HG03442 (cell line): Measurements from ENCODE around the gene SSX5.
"Not testable (repeated sequence)": the region's sequence is repeated elsewhere in the genome, so short reads cannot be mapped to it uniquely, and the experiment has no call there.

Experiments used
- ATAC-seq: cut with Tn5 transposase; IDR thresholded peaks from one replicate; pipeline ENCODE4 v1.9.1; 2021; ENCODE audit warnings: mild to moderate bottlenecking, moderate library complexity; ENCODE audit not compliant: unreplicated experiment

SSX5 gene

GRCh38 chrX:48196745-48197201 lies at the start of gene SSX5:
TSS of gene SSX5 (minus strand) at chrX:48196795. CDS start at chrX:48195358, 1,437 bp downstream.
- ATAC-seq: no peak

GRCh38 chrX:48224196-48224595 lies 27.6 kb upstream of the SSX5 start:
- not testable (repeated sequence) for ATAC-seq

GRCh38 chrX:48214341-48214740 lies 17.7 kb upstream of the SSX5 start:
- not testable (repeated sequence) for ATAC-seq

- ATAC-seq: not testable (repeated sequence)
Observed at GRCh38 chrX:48190024-48190423, 6.6 kb downstream of the SSX5 start.

GRCh38 chrX:48181882-48182281 lies 14.7 kb downstream of the SSX5 start:
- ATAC-seq: not testable (repeated sequence)

- ATAC-seq: no peak
Observed at GRCh38 chrX:48180811-48181210, 15.8 kb downstream of the SSX5 start.

GRCh38 chrX:48179691-48180090 lies 16.9 kb downstream of the SSX5 start:
- ATAC-seq: no peak

- ATAC-seq: not testable (repeated sequence)
Observed at GRCh38 chrX:48166322-48166721, 30.3 kb downstream of the SSX5 start.

- ATAC-seq: no peak
Observed at GRCh38 chrX:48165241-48165640, 31.4 kb downstream of the SSX5 start.

GRCh38 chrX:48156014-48156413 lies 40.6 kb downstream of the SSX5 start:
- no peak for ATAC-seq

GRCh38 chrX:48154796-48155195 lies 41.8 kb downstream of the SSX5 start:
- ATAC-seq: no peak

GRCh38 chrX:48153769-48154168 lies 42.8 kb downstream of the SSX5 start:
- no peak for ATAC-seq

- not testable (repeated sequence) for ATAC-seq
Observed at GRCh38 chrX:48142697-48143096, 53.9 kb downstream of the SSX5 start.

GRCh38 chrX:48141810-48142508 lies 54.6 kb downstream of the SSX5 start:
- ATAC-seq: not testable (repeated sequence)

- not testable (repeated sequence) for ATAC-seq
Observed at GRCh38 chrX:48139076-48139475, 57.5 kb downstream of the SSX5 start.
